Parathyroid adenoma (tissue), 2 donors: ENCODE results near the gene RNF220.

ENCODE experiments used
- H2AFZ ChIP-seq: fragments of 300-600 bp; sonication (generic); one replicate; pipeline ENCODE4 v1.7.0; 2017; ENCODE audit warnings: antibody characterized with exemption, mild to moderate bottlenecking
- H3K27ac ChIP-seq: fragments of 300-600 bp; sonication (generic); one replicate; pipeline ENCODE4 v1.7.0; 2017
- H3K27me3 ChIP-seq: fragments of 300-600 bp; sonication (generic); one replicate; pipeline ENCODE4 v1.7.0; 2017; ENCODE audit warnings: low read length; ENCODE audit not compliant: control insufficient read depth, insufficient read depth
- H3K36me3 ChIP-seq: fragments of 300-600 bp; sonication (generic); one replicate; pipeline ENCODE4 v1.7.0; 2017; ENCODE audit warnings: low read length; ENCODE audit not compliant: control insufficient read depth, insufficient read depth
- H3K4me1 ChIP-seq: fragments of 300-600 bp; sonication (generic); one replicate; pipeline ENCODE4 v1.7.0; 2017; ENCODE audit warnings: control low read depth
- H3K4me2 ChIP-seq: fragments of 300-600 bp; sonication (generic); one replicate; pipeline ENCODE4 v1.7.0; 2017; ENCODE audit warnings: low read length
- H3K4me3 ChIP-seq: fragments of 300-600 bp; sonication (generic); one replicate; pipeline ENCODE4 v1.7.0; 2017; ENCODE audit warnings: low read depth, low read length
- H3K79me2 ChIP-seq: fragments of 300-600 bp; sonication (generic); one replicate; pipeline ENCODE4 v1.7.0; 2017; ENCODE audit warnings: control low read depth
- H3K9ac ChIP-seq: fragments of 300-600 bp; sonication (generic); one replicate; pipeline ENCODE4 v1.7.0; 2017; ENCODE audit warnings: mild to moderate bottlenecking
- H3K9me3 ChIP-seq: fragments of 300-600 bp; sonication (generic); one replicate; pipeline ENCODE4 v1.7.0; 2017; ENCODE audit warnings: low read length; ENCODE audit not compliant: control insufficient read depth
- CTCF ChIP-seq: fragments of 300-600 bp; sonication (generic); IDR thresholded peaks from one replicate; pipeline ENCODE4 v1.7.0; 2017; ENCODE audit warnings: antibody characterized with exemption, mild to moderate bottlenecking
- donor health status: primary hyperparathyroidism.

The RNF220 gene

GRCh38 chr1:44417351-44418021 is 12.4 kb downstream of the RNF220 start:
- no peaks in the 10 kb centered on the region for H3K9me3 ChIP-seq
- H3K4me3 ChIP-seq = peak overlapping the region; percentile 17
- no peaks in the 10 kb centered on the region for H3K4me1 ChIP-seq
- no peak for TF ChIP-seq CTCF
- peak overlapping the region; percentile 33 for H3K4me2 ChIP-seq
- H3K27ac ChIP-seq = no peak overlapping the region
- H3K79me2 ChIP-seq = no peaks in the 10 kb centered on the region
- H3K9ac ChIP-seq = no peak overlapping the region
- peaks cover 8% of the 10 kb centered on the region for H3K27me3 ChIP-seq
- H2AFZ ChIP-seq = peak overlapping the region; percentile 7
- no peaks in the 10 kb centered on the region for H3K36me3 ChIP-seq

- no peaks in the 10 kb centered on the region for H3K9me3 ChIP-seq
- H2AFZ ChIP-seq = no peak overlapping the region
- H3K27me3 ChIP-seq = peaks cover 8% of the 10 kb centered on the region
- H3K36me3 ChIP-seq = no peaks in the 10 kb centered on the region
- no peak for TF ChIP-seq CTCF
- H3K27ac ChIP-seq = no peak overlapping the region
- no peaks in the 10 kb centered on the region for H3K4me1 ChIP-seq
- no peak overlapping the region for H3K9ac ChIP-seq
- peak overlapping the region; percentile 33 for H3K4me2 ChIP-seq
- no peaks in the 10 kb centered on the region for H3K79me2 ChIP-seq
- no peak overlapping the region for H3K4me3 ChIP-seq
Observed at GRCh38 chr1:44418022-44418673, 13.1 kb downstream of the RNF220 start.

DNA sequence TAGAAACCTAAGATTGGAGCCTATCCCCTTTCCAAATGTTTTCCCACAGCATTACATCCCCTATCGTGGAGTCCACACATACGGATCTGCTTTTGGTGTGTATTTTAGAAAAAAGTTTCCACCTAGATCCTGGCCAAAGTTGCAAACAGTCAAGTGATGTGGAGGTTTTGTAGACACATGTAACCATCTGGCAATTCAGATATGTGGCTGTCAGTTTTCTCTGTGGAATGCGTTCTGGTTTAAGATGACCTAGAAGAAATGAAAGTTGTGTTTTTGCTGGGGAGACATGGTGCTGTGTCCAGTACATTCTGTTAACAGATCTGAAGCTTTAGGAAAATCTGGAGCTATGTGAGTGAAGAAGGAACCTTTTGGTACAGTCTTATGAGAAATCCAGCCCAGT is 14.8 kb downstream of the RNF220 start:
- H3K36me3 ChIP-seq = no peaks in the 10 kb centered on the region
- no peak overlapping the region for H3K9ac ChIP-seq
- H3K9me3 ChIP-seq = no peaks in the 10 kb centered on the region
- H3K27ac ChIP-seq = no peak overlapping the region
- no peaks in the 10 kb centered on the region for H3K79me2 ChIP-seq
- H2AFZ ChIP-seq = no peak overlapping the region
- no peaks in the 10 kb centered on the region for H3K4me1 ChIP-seq
- no peak overlapping the region for H3K4me2 ChIP-seq
- no peak for TF ChIP-seq CTCF
- peaks cover 8% of the 10 kb centered on the region for H3K27me3 ChIP-seq
- no peak overlapping the region for H3K4me3 ChIP-seq

DNA sequence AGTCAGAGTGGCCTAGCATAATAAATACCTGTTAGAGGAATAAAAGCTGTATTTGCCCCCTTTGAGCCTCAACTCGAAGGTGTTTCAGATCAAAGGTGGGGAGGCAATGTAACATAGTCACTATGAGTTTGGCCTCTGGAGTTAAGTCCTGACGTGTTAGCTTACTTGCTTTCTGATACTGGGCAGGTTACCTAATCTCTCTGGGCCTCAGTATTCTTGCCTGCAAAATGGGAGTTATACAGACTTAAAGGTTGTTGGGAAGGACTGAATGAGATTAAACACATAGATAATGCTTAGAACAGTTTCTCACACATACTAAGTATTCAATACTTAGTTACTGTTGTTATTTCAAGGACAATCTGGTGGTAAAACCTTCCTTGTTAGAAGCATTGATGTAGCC is 15.5 kb downstream of the RNF220 start:
- no peak for TF ChIP-seq CTCF
- peaks cover 8% of the 10 kb centered on the region for H3K27me3 ChIP-seq
- no peak overlapping the region for H3K9ac ChIP-seq
- H3K36me3 ChIP-seq = no peaks in the 10 kb centered on the region
- H3K4me2 ChIP-seq = no peak overlapping the region
- no peaks in the 10 kb centered on the region for H3K4me1 ChIP-seq
- no peak overlapping the region for H3K4me3 ChIP-seq
- H3K79me2 ChIP-seq = no peaks in the 10 kb centered on the region
- no peak overlapping the region for H3K27ac ChIP-seq
- H2AFZ ChIP-seq = no peak overlapping the region
- no peaks in the 10 kb centered on the region for H3K9me3 ChIP-seq

- Histone ChIP-seq H3K9ac (no peak overlapping the region), H3K4me1 (no peaks in the 10 kb centered on the region), H3K4me3 (no peak overlapping the region), H3K27me3 (peaks cover 5% of the 10 kb centered on the region), H3K9me3 (no peaks in the 10 kb centered on the region), H3K36me3 (no peaks in the 10 kb centered on the region), H3K27ac (peak overlapping the region; percentile 19), H3K4me2 (no peak overlapping the region), H2AFZ (no peak overlapping the region), H3K79me2 (no peaks in the 10 kb centered on the region)
- no peak for TF ChIP-seq CTCF
Observed at GRCh38 chr1:44421446-44421884, 16.4 kb downstream of the RNF220 start.
